Astrocyte (in vitro differentiated cells and primary cell): ENCODE results near the gene CSAD. TPM values are rescaled to one million over a fixed set of nuclear protein-coding genes. Genes with fewer than 3 reads are reported as not detected.

Experiments used
- DNase-seq: peaks from one replicate; pipeline ENCODE4 v3.0.0-alpha.2; 2010; ENCODE audit warnings: low read depth
- FAIRE-seq: peaks from 2 replicates; lab custom pipeline; 2011; peaks lifted over from hg19 to GRCh38; lab: Jason Lieb, UNC
- H2AFZ ChIP-seq: 2 replicates; pipeline ENCODE4 v1.6.0; 2012; ENCODE audit warnings: low read depth, low read length, inconsistent platforms
- H3K27ac ChIP-seq: 2 replicates; pipeline ENCODE4 v1.5.1; 2011; ENCODE audit warnings: low read depth, low read length, inconsistent platforms
- H3K27me3 ChIP-seq: 2 replicates; pipeline ENCODE4 v1.6.0; 2011; ENCODE audit warnings: low read length, inconsistent platforms; ENCODE audit not compliant: insufficient read depth
- H3K36me3 ChIP-seq: 2 replicates; pipeline ENCODE4 v1.5.1; 2011; ENCODE audit warnings: low read length, inconsistent platforms; ENCODE audit not compliant: insufficient read depth
- H3K4me1 ChIP-seq: 2 replicates; pipeline ENCODE4 v1.5.1; 2011; ENCODE audit warnings: low read length, inconsistent platforms; ENCODE audit not compliant: insufficient read depth
- H3K4me2 ChIP-seq: 2 replicates; pipeline ENCODE4 v1.6.0; 2012; ENCODE audit warnings: low read length, inconsistent platforms
- H3K4me3 ChIP-seq: 2 replicates; pipeline ENCODE4 v1.5.1; 2011; ENCODE audit warnings: low read depth, mild to moderate bottlenecking, low read length, inconsistent platforms; ENCODE audit not compliant: insufficient read depth
- H3K79me2 ChIP-seq: 2 replicates; pipeline ENCODE4 v1.6.0; 2012; ENCODE audit warnings: mild to moderate bottlenecking, low read length, inconsistent platforms; ENCODE audit not compliant: insufficient read depth
- H3K9ac ChIP-seq: 2 replicates; pipeline ENCODE4 v1.6.0; 2012; ENCODE audit warnings: mild to moderate bottlenecking, low read length, inconsistent platforms
- H3K9me3 ChIP-seq: 2 replicates; pipeline ENCODE4 v1.5.1; 2012; ENCODE audit warnings: low read depth, mild to moderate bottlenecking, low read length, inconsistent platforms; ENCODE audit not compliant: insufficient read depth
- H4K20me1 ChIP-seq: 2 replicates; pipeline ENCODE4 v1.6.0; 2012; ENCODE audit warnings: low read length, inconsistent platforms; ENCODE audit not compliant: insufficient read depth
- H3K27ac Mint-ChIP-seq: one replicate; pipeline ENCODE4 v1.8.0; 2021; ENCODE audit warnings: mild to moderate bottlenecking, mixed read lengths; ENCODE audit not compliant: unreplicated experiment
- H3K27me3 Mint-ChIP-seq: one replicate; pipeline ENCODE4 v1.8.0; 2021; ENCODE audit warnings: low read depth, mixed read lengths; ENCODE audit not compliant: unreplicated experiment
- H3K36me3 Mint-ChIP-seq: one replicate; pipeline ENCODE4 v1.8.0; 2021; ENCODE audit warnings: low read depth, mixed read lengths; ENCODE audit not compliant: unreplicated experiment
- H3K4me1 Mint-ChIP-seq: one replicate; pipeline ENCODE4 v1.8.0; 2021; ENCODE audit warnings: low read depth, mixed read lengths; ENCODE audit not compliant: unreplicated experiment
- H3K4me3 Mint-ChIP-seq: one replicate; pipeline ENCODE4 v1.8.0; 2021; ENCODE audit warnings: mild to moderate bottlenecking, moderate library complexity, mixed read lengths; ENCODE audit not compliant: unreplicated experiment
- H3K9me3 Mint-ChIP-seq: one replicate; pipeline ENCODE4 v1.8.0; 2021; ENCODE audit warnings: mild to moderate bottlenecking, mixed read lengths; ENCODE audit not compliant: unreplicated experiment
- CTCF ChIP-seq: IDR thresholded peaks from 2 replicates; pipeline ENCODE4 v1.5.1; 2011; ENCODE audit warnings: low read depth, mild to moderate bottlenecking, inconsistent platforms, low read length, moderate library complexity; ENCODE audit not compliant: insufficient read depth
- EZH2 ChIP-seq: IDR thresholded peaks from 2 replicates; pipeline ENCODE4 v1.6.1; 2012; ENCODE audit warnings: mild to moderate bottlenecking, low read length, inconsistent platforms; ENCODE audit not compliant: insufficient read depth
- total RNA-seq: library from RNA; stranded (reverse); gene quantifications from 2 replicates; pipeline ENCODE4 v1.2.1, GENCODE V29; 2021

CSAD gene
- total RNA-seq, 1 donor from 2014 or later: 19.4 TPM

- Histone ChIP-seq H3K4me1 (peaks cover 59% of the 10 kb centered on the region), H2AFZ (peak overlapping the region; percentile 93), H3K9me3 (no peaks in the 10 kb centered on the region), H4K20me1 (peaks cover 21% of the 10 kb centered on the region), H3K79me2 (peaks cover 29% of the 10 kb centered on the region), H3K4me3 (peak overlapping the region; percentile 59), H3K36me3 (no peaks in the 10 kb centered on the region), H3K27ac (peak overlapping the region; percentile 96), H3K9ac (peak overlapping the region; percentile 92), H3K27me3 (no peaks in the 10 kb centered on the region), H3K4me2 (peak overlapping the region; percentile 100)
- peaks cover 4% of the 10 kb centered on the region for H3K36me3 Mint-ChIP-seq
- H3K4me3 Mint-ChIP-seq: peak overlapping the region; percentile 78
- peak; percentile 31 for DNase-seq
- H3K27me3 Mint-ChIP-seq: no peaks in the 10 kb centered on the region
- peaks cover 50% of the 10 kb centered on the region for H3K4me1 Mint-ChIP-seq
- no peak for FAIRE-seq
- peak overlapping the region; percentile 87 for H3K27ac Mint-ChIP-seq
- no peak for TF ChIP-seq CTCF
- H3K9me3 Mint-ChIP-seq: no peaks in the 10 kb centered on the region
Measured at GRCh38 chr12:53221203-53222080, 40.7 kb upstream of the CSAD start.

GRCh38 chr12:53220694-53221202, 40.0 kb upstream of the CSAD start:
- H3K4me1 ChIP-seq: peaks cover 59% of the 10 kb centered on the region
- no peak for FAIRE-seq
- DNase-seq: peak; percentile 88

More at GRCh38 chr12:53220694-53221202, 40.0 kb upstream of the CSAD start:
- peak overlapping the region; percentile 93 for H2AFZ ChIP-seq
- peak overlapping the region; percentile 100 for H3K4me2 ChIP-seq
- peak overlapping the region; percentile 92 for H3K9ac ChIP-seq
- Mint-ChIP-seq H3K36me3 (peaks cover 2% of the 10 kb centered on the region), H3K27ac (no peak overlapping the region), H3K27me3 (peaks cover 5% of the 10 kb centered on the region), H3K4me1 (peaks cover 52% of the 10 kb centered on the region), H3K4me3 (peak overlapping the region; percentile 87), H3K9me3 (no peaks in the 10 kb centered on the region)
- no peaks in the 10 kb centered on the region for H3K9me3 ChIP-seq
- peak overlapping the region; percentile 80 for H3K4me3 ChIP-seq
- H4K20me1 ChIP-seq: peaks cover 28% of the 10 kb centered on the region
- no peaks in the 10 kb centered on the region for H3K27me3 ChIP-seq
- no peak for TF ChIP-seq EZH2
- TF ChIP-seq CTCF: no peak
- no peaks in the 10 kb centered on the region for H3K36me3 ChIP-seq
- peaks cover 36% of the 10 kb centered on the region for H3K79me2 ChIP-seq
- peak overlapping the region; percentile 96 for H3K27ac ChIP-seq
